ENCODE measurements around the gene DNAAF8. TPM values are rescaled to one million over a fixed set of nuclear protein-coding genes. Genes with fewer than 3 reads are reported as not detected.

DNAAF8 gene
- polyA plus RNA-seq, 1 donor, result 2.2 TPM

GRCh38 chr16:4752351-4753100 lies 18.2 kb downstream of the DNAAF8 start:
- DNase-seq, result no peak

DNA sequence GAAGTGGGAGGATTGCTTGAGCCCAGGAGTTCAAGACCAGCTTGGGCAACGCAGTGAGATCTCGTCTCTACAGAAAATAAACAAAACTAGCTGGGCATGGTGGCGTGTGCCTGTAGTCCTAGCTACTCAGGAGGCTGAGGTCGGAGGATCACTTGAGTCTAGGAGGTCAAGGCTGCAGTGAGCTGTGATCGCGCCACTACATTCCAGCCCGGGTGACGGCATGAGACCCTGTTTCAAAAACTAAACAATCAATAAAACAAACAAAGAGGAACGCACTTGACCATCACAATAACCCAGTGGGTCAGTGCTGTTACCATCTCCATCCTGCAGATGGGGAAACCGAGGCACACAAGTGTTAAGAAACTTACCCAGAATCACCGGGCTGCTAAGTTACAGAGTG lies 18.9 kb downstream of the DNAAF8 start:
- DNase-seq, result no peak

GRCh38 chr16:4754865-4755264 lies 20.5 kb downstream of the DNAAF8 start:
- DNase-seq, result no peak

GRCh38 chr16:4755687-4756086 lies 21.4 kb downstream of the DNAAF8 start:
- DNase-seq, result no peak

DNA sequence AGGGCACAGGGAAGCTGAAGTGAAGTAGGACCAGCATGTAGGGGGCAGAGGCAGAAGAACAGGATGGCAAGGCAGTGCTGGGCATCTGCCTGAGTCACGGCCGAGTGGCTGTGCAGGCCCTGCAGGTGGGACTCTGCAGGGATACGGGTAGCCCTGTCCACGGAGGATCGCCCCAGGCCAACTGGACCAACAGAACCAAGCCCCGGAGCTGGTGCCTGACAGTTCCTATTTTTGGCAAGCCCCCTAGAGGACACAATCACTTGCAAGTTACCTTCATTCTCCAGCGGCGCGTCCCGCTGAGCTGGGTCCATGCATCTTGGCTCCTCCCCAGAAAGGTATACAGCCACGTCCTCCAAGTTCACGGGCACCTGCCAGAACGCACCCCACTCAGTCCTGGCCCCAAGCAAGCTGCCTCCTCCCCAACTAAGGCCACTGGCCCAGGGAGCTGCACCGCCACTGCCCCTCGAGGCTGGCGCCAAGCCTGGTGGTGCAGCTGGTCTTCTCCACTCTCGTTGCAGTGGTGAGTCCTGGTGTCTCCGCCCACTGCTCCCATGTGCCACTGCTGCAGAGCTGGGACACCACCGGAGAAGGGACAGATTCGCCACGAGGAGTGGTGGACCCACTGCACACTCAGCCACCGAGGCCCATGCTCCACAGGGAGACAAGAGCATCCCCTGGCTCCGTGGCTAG lies 26.0 kb downstream of the DNAAF8 start:
- no peak for DNase-seq

GRCh38 chr16:4762205-4762604 lies 27.9 kb downstream of the DNAAF8 start:
- DNase-seq, result no peak

- no peak for DNase-seq
These were observed 29.5 kb downstream of the DNAAF8 start for GRCh38 chr16:4763791-4764190.

DNA sequence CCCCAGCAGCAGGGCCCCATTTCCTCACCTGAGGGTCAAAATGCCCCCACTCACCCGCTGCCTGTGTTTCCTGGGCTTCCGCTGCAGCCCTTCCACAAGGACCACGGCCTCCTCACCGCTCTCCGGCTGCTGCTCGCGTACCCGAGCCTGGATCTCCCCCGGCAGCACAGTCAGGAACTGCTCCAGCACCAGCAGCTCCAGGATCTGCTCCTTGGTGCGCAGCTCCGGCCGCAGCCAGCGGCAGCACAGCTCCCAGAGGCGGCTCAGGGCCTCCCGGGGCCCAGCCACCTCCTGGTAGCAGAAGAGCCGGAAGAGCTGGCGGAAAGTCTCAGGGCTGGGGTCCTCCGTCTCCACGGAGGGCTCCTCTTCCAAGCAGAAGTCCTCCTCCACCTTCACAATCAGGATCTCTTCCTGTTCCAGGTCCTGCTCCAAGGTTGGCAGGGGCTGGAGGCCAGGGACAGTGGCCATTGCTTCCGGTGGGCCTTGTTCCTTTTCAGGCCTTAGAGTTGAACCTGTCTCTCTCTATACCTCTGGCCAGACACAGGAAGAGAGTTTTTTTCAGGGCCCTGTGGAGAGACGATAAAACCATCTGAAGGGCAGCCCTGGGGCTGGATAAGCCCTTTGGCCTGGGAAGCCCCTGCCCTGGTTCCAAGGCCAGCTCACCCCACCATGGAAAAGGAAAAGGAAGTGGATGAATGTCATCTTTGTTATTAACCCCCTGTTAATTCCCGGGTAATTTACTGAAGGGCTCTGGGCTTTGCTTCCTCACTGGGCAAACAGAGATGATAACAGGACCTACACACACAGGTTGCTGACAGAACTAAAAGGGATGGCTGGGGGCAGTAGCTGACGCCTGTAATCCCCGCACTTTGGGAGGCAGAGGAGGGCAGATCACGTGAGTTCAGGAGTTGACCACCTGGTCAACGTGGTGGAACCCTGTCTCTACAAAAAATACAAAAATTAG lies 31.5 kb downstream of the DNAAF8 start:
- DNase-seq, result no peak

GRCh38 chr16:4766875-4767628 lies 32.7 kb downstream of the DNAAF8 start, which contains the start of gene ZNF500:
ZNF500 (minus strand) TSS chr16:4767162; CDS start chr16:4765978, 1,184 bp downstream.
- DNase-seq, result peak; percentile 96

- DNase-seq, result no peak
These were observed 33.7 kb downstream of the DNAAF8 start for GRCh38 chr16:4767872-4768548.

- DNase-seq, result peak; percentile 96
These were observed 34.4 kb downstream of the DNAAF8 start for GRCh38 chr16:4768549-4769305.

DNA sequence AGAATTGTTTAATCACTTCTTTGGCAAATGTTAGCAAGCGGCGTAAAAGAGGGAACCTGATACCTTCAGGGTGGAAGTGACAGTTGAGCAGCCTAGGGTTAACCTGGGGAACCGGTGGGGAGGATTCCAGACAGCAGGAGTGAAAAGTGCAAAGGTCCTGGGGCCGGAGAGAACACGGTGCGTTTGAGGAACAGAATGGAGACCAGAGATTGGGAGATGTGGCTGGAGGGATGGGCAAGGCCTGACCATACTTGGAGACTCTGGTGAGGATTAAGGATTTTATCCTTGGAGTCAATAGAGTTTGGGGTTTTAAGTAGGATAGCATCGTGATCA lies 34.9 kb downstream of the DNAAF8 start:
- no peak for DNase-seq

DNA sequence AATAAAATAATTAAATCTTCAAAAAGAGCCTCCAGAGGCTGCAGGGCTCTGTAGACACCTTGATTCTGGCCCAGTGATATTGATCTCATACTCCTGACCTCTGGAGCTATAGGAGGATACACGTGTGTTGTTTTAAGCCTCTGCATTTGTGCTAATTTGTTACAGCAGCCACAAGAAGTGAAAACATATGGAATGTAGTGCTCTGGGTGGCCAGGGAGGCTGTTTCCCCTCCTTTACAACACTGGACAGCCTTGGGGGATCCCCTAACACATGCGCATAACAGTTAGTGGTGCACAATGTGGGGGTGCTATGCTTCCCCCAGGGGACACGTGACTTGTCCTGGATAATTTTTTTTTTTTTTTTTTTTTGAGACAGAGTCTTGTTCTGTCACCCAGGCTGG lies 37.3 kb downstream of the DNAAF8 start:
- DNase-seq, result no peak

GRCh38 chr16:4772351-4772750 lies 38.0 kb downstream of the DNAAF8 start:
- DNase-seq, result no peak

DNA sequence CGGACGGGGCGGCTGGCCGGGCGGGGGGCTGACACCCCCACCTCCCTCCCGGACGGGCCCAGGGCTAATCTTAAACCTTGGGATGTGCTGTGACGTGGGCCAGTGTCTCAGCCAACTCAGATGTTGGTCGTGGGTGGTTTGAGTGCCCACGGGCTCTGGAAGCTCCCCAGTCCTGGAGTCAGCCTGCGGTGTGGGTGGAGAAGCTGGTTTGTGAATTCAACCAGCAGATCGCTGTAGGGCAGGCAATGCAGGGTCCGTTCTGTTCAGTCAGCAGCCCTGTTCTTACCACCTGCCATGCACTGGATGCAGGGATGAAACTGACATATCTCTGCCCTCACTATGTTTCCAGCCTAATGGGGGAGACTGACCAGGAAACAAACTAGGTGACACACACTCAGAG lies 40.7 kb downstream of the DNAAF8 start:
- no peak for DNase-seq

DNA sequence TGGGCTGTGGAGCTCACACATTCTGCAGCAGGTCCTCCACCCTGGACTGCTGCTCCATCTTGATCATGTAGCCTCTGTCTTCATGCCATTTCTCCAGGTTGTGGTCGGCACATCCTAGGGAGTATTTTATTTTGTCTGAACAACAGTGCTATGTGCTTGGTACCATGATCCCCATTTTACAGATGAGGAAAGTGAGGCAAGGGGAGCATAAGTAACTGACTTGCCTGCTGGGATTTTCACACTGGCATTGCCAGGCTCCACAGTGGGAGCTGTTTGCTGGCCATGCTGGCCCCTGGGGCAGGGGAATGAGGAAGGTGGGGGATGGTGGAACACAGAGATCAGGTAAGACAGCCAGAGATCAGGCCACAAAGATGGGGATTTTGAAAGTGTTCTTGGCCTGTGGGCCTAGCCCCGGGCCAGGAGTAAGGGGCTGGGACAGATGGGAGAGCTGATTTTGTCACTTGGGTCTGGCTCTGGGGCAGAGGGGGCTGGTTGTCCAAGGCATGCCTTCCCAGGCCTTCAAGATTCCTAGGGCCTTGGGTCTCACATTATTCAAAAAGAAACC lies 41.9 kb downstream of the DNAAF8 start:
- no peak for DNase-seq

GRCh38 chr16:4777339-4778049 lies 43.2 kb downstream of the DNAAF8 start:
- DNase-seq, result no peak

GRCh38 chr16:4778050-4778392 lies 43.7 kb downstream of the DNAAF8 start:
- no peak for DNase-seq

GRCh38 chr16:4780235-4780634 lies 45.9 kb downstream of the DNAAF8 start:
- no peak for DNase-seq

All from left kidney (tissue), 2 donors.